Endothelial cell of umbilical vein (primary cell): ENCODE measurements around the gene KCND2.
"Not testable (repeated sequence)": the region's sequence is repeated elsewhere in the genome, so short reads cannot be mapped to it uniquely, and the experiment has no call there.

ENCODE experiments used
- EZH2 ChIP-seq: IDR thresholded peaks from 2 replicates; pipeline ENCODE4 v1.6.1; 2012; ENCODE audit warnings: borderline replicate concordance, low read depth, mild to moderate bottlenecking, moderate library complexity, low read length, inconsistent platforms; ENCODE audit not compliant: severe bottlenecking
- GATA2 ChIP-seq: IDR thresholded peaks from 2 replicates; pipeline ENCODE4 v1.7.0; 2011; ENCODE audit warnings: low read depth, mild to moderate bottlenecking, moderate library complexity, mixed read lengths, low read length; ENCODE audit not compliant: insufficient read length, insufficient read depth
- JUN ChIP-seq: IDR thresholded peaks from 2 replicates; pipeline ENCODE4 v1.6.1; 2011; ENCODE audit warnings: borderline replicate concordance, low read depth; ENCODE audit not compliant: insufficient read length, insufficient read depth
- POLR2A ChIP-seq: IDR thresholded peaks from 2 replicates; pipeline ENCODE4 v1.6.1; 2012; ENCODE audit warnings: low read depth, mild to moderate bottlenecking, control low read depth, low read length
- POLR2AphosphoS5 ChIP-seq: IDR thresholded peaks from 2 replicates; pipeline ENCODE4 v1.6.1; 2012; ENCODE audit warnings: low read depth, mild to moderate bottlenecking, control low read depth, low read length, moderate library complexity; ENCODE audit not compliant: insufficient read depth
- TF ChIP-seq, protein P1 (sequence below), 2 donors: IDR thresholded peaks; 1 replicate in 1 of 2; 2 replicates in 1 of 2; pipeline ENCODE4 v1.5.1; 2011; ENCODE audit warnings: low read length in 2 of 2, mild to moderate bottlenecking in 2 of 2, moderate library complexity in 2 of 2, control low read depth in 1 of 2, inconsistent platforms in 1 of 2, low read depth in 1 of 2; ENCODE audit not compliant: insufficient read depth in 1 of 2; ENCODE audit errors: extremely low read depth in 1 of 2
- TF ChIP-seq, protein P2 (sequence below): IDR thresholded peaks from 2 replicates; pipeline ENCODE4 v1.6.1; 2011; ENCODE audit not compliant: insufficient read depth, insufficient read length

- TF ChIP-seq, protein P1, sequence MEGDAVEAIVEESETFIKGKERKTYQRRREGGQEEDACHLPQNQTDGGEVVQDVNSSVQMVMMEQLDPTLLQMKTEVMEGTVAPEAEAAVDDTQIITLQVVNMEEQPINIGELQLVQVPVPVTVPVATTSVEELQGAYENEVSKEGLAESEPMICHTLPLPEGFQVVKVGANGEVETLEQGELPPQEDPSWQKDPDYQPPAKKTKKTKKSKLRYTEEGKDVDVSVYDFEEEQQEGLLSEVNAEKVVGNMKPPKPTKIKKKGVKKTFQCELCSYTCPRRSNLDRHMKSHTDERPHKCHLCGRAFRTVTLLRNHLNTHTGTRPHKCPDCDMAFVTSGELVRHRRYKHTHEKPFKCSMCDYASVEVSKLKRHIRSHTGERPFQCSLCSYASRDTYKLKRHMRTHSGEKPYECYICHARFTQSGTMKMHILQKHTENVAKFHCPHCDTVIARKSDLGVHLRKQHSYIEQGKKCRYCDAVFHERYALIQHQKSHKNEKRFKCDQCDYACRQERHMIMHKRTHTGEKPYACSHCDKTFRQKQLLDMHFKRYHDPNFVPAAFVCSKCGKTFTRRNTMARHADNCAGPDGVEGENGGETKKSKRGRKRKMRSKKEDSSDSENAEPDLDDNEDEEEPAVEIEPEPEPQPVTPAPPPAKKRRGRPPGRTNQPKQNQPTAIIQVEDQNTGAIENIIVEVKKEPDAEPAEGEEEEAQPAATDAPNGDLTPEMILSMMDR (IDR thresholded peaks at IDR 0.05; ENCODE audit: extremely low read depth in 1 of 2, insufficient read depth in 1 of 2, low read depth in 1 of 2, low read length in 2 of 2), result not testable (repeated sequence)
- TF ChIP-seq POLR2A, EZH2, POLR2AphosphoS5, JUN, GATA2: not testable (repeated sequence)
- TF ChIP-seq, protein P2, sequence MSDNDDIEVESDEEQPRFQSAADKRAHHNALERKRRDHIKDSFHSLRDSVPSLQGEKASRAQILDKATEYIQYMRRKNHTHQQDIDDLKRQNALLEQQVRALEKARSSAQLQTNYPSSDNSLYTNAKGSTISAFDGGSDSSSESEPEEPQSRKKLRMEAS, result not testable (repeated sequence)
These were observed 429.4 kb downstream of the KCND2 start for GRCh38 chr7:120702408-120702807.
